ENCODE measurements around the gene CCT8L2.
"Not testable (repeated sequence)": the region's sequence is repeated elsewhere in the genome, so short reads cannot be mapped to it uniquely, and the experiment has no call there.

DNA sequence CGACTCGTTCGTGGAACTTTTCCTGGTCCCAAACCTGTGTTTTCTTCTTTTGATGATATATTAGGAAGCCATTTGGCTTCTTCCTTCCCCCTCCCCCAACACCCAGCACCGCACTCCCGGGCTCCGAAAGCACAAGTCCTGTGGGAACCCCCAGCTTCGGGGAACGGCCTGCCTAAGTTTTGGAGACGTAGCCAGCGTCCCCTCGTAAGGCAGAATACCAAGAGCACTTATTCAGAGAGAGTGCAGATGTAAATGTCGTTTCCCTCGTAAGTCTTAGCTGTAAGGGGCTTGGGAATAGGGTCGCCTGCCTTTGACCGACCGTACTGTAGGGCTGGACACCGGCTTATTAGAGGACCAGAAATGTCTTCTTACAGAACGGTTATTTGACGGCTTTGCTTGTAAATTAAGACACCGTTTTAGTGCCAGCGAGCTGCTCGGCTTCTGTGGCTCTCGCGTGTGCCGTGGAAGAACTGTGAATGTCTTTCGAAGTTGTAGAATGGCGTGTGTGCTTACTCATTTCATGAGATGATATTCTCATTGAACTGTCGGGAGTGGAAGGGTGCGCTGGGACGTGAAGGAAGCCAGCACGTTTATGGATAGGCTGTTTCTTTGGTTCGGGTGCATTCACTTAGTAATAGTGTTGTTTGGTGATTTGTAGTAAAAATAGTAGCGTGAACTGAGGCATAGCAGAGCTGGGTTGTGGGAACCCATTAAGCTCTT is 10.3 kb upstream of the CCT8L2 start:
- TF ChIP-seq, protein P1, sequence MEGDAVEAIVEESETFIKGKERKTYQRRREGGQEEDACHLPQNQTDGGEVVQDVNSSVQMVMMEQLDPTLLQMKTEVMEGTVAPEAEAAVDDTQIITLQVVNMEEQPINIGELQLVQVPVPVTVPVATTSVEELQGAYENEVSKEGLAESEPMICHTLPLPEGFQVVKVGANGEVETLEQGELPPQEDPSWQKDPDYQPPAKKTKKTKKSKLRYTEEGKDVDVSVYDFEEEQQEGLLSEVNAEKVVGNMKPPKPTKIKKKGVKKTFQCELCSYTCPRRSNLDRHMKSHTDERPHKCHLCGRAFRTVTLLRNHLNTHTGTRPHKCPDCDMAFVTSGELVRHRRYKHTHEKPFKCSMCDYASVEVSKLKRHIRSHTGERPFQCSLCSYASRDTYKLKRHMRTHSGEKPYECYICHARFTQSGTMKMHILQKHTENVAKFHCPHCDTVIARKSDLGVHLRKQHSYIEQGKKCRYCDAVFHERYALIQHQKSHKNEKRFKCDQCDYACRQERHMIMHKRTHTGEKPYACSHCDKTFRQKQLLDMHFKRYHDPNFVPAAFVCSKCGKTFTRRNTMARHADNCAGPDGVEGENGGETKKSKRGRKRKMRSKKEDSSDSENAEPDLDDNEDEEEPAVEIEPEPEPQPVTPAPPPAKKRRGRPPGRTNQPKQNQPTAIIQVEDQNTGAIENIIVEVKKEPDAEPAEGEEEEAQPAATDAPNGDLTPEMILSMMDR (IDR thresholded peaks at IDR 0.05; ENCODE audit: low read depth, low read length, missing input control): not testable (repeated sequence)
- TF ChIP-seq, protein P2, sequence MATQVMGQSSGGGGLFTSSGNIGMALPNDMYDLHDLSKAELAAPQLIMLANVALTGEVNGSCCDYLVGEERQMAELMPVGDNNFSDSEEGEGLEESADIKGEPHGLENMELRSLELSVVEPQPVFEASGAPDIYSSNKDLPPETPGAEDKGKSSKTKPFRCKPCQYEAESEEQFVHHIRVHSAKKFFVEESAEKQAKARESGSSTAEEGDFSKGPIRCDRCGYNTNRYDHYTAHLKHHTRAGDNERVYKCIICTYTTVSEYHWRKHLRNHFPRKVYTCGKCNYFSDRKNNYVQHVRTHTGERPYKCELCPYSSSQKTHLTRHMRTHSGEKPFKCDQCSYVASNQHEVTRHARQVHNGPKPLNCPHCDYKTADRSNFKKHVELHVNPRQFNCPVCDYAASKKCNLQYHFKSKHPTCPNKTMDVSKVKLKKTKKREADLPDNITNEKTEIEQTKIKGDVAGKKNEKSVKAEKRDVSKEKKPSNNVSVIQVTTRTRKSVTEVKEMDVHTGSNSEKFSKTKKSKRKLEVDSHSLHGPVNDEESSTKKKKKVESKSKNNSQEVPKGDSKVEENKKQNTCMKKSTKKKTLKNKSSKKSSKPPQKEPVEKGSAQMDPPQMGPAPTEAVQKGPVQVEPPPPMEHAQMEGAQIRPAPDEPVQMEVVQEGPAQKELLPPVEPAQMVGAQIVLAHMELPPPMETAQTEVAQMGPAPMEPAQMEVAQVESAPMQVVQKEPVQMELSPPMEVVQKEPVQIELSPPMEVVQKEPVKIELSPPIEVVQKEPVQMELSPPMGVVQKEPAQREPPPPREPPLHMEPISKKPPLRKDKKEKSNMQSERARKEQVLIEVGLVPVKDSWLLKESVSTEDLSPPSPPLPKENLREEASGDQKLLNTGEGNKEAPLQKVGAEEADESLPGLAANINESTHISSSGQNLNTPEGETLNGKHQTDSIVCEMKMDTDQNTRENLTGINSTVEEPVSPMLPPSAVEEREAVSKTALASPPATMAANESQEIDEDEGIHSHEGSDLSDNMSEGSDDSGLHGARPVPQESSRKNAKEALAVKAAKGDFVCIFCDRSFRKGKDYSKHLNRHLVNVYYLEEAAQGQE (IDR thresholded peaks at IDR 0.05): not testable (repeated sequence)
- not testable (repeated sequence) for TF ChIP-seq RAD21 (IDR thresholded peaks at IDR 0.05); NR2F2 (IDR thresholded peaks at IDR 0.05); SP1 (IDR thresholded peaks at IDR 0.05); EGR1 (IDR thresholded peaks at IDR 0.05; ENCODE audit: low read depth in 2 of 2); TAF1 (conservative IDR thresholded peaks at IDR 0.05); JUND (IDR thresholded peaks at IDR 0.05); RXRA (IDR thresholded peaks at IDR 0.05)
- TF ChIP-seq, protein P3, sequence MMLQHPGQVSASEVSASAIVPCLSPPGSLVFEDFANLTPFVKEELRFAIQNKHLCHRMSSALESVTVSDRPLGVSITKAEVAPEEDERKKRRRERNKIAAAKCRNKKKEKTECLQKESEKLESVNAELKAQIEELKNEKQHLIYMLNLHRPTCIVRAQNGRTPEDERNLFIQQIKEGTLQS (IDR thresholded peaks at IDR 0.05): not testable (repeated sequence)
- TF ChIP-seq, protein P4, sequence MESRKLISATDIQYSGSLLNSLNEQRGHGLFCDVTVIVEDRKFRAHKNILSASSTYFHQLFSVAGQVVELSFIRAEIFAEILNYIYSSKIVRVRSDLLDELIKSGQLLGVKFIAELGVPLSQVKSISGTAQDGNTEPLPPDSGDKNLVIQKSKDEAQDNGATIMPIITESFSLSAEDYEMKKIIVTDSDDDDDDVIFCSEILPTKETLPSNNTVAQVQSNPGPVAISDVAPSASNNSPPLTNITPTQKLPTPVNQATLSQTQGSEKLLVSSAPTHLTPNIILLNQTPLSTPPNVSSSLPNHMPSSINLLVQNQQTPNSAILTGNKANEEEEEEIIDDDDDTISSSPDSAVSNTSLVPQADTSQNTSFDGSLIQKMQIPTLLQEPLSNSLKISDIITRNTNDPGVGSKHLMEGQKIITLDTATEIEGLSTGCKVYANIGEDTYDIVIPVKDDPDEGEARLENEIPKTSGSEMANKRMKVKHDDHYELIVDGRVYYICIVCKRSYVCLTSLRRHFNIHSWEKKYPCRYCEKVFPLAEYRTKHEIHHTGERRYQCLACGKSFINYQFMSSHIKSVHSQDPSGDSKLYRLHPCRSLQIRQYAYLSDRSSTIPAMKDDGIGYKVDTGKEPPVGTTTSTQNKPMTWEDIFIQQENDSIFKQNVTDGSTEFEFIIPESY (IDR thresholded peaks at IDR 0.05): not testable (repeated sequence)
- TF ChIP-seq, protein P5, sequence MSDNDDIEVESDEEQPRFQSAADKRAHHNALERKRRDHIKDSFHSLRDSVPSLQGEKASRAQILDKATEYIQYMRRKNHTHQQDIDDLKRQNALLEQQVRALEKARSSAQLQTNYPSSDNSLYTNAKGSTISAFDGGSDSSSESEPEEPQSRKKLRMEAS (IDR thresholded peaks at IDR 0.05): not testable (repeated sequence)

Data from liver (tissue), 3 donors.